Renal pelvis (tissue), 4 donors: ENCODE results near the gene BAG1. TPM values are rescaled to one million over a fixed set of nuclear protein-coding genes. Genes with fewer than 3 reads are reported as not detected.
A peak's percentile ranks its signal among the peaks of the same experiment; 100 is the strongest.

Source experiments
- DNase-seq: peaks from one replicate; pipeline ENCODE4 v3.0.0-alpha.2; 2013
- polyA plus RNA-seq, 3 donors: library from polyadenylated mRNA; unstranded; fragments of 120-200 nt; gene quantifications; one replicate each; pipeline ENCODE4 v1.2.1, GENCODE V29; 2013; ENCODE audit not compliant: insufficient read length in 3 of 3

The BAG1 gene
- polyA plus RNA-seq, 3 donors, result 74.8 to 80.3 (median 77.6) TPM

DNA sequence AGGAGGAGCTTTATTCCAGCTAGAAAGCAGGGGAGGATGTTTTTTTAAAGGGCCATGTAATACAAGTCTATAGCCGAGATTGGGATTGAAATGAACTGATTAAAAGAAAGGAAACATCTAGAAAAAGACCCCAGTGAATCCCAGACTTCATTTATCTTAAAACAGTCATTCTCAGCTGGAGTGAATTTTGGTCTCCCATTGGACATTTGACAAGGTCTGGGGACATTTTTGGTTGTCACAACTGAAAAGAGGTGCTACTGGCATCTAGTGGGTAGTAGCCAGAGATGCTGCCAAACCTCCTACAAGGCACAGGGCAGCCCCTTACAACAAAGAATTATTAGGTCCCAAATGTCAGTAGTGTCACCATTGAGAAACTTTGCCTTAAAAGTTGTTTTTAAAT lies 40.8 kb downstream of the BAG1 start:
- DNase-seq, result no peak

DNA sequence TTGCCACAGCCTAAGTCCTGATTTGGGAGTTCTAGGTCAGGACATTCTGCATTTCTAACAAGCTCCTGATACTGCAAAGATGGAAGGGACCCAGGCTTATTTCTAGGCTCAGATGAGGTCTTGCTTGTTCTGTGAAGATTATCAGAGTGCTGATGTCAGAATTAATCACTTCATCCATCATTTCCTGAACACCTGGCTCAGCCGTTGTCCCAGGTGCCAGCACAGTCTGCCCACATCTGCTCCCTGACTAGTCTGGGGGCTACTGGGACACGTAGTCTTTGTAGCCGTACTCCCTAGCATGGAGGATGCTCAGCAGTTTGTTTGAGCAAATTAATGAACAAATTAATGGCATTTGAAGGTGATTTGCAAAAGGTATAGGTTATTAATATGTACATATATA lies 42.5 kb downstream of the BAG1 start:
- DNase-seq, result no peak

DNA sequence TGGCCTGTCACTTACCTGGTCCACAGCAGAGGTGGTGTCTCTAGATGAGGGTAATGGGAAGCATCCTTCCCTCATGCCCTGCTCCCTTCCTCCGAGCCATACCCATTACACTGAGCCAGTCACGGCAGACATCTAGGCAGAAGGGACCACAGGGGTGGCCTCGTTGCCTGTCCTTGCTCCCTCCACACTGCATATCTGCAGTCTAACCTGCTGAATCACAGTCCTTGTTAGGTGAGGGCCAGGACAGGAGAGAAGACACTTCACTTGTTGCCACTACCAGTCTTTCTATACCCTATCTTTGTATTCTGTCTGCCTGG lies 43.0 kb downstream of the BAG1 start:
- no peak for DNase-seq

DNA sequence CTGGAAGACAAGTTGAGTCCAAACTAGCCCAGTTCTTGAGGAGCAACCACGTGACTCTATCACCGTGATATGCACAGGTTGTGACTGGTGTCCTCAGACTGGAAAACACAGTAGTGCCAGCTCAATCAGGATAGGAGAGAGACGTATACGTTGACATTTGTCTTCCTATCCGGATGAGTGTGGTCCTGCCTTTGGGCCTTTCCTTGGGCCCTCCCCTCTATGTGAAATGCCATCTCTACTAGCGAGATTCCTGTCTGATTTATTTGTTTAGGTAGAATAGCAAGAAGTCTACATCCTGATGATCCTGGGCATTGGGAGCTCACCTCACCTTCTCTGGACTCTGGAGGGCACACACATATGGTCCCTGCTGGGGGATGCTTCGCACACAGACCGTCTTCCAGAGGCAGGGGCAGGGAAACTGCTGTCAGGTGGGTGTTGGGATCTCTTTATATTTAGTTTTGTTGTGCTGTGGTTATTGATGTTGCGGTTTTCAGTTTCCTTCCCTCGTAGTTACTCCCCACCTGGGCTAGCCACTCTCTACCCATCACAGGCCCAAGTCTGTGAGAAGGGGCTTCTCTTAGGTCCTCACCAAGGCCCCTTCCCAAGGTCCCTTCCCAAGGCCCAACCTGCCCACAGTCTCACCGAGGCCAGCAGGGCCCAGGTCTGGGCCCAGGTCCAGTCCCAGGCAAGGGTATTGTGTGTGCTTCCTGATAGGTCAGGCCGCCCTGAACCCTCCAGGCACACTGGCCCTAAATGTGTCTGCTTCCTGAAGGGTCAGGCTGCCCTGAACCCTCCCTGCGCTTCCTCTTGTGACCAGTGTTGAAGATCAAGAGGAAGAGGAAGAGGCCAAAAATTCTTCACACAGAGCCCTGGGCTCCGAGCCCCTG lies 43.6 kb downstream of the BAG1 start:
- DNase-seq, result no peak

DNA sequence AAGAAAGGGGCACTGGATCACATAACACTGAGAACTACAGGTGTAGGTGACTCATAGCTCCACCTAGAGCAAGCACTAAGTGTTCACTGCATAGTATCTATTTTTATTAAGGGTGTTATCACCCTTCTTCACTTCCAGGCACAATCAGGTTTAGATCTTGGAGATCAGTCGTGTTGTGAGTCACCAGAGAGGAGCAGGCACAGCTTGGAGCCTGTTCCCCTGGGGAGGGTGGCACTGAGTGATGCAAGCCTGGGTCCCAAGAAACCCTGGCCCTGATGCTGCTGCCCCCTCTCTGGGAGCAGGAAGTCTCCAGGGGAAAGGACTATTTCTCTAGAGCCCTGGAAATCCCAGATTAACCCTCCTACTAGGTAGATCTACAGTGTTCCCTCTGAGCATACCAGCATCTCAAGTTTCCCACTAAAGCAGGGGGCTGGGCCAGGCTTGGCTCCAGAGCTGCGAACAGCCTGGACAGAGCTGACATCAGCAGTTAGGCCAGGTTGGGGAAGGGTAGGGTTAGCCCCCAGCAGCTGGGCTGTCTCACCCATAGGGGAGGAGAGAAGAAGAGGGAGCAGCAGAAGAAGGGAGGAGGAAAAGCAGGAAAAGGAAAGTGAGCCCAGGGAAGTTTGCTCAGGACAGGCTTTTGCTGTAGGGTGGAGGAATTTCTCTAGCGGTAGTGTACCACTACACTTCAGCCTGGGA lies 52.7 kb downstream of the BAG1 start:
- DNase-seq, result peak; percentile 48

DNA sequence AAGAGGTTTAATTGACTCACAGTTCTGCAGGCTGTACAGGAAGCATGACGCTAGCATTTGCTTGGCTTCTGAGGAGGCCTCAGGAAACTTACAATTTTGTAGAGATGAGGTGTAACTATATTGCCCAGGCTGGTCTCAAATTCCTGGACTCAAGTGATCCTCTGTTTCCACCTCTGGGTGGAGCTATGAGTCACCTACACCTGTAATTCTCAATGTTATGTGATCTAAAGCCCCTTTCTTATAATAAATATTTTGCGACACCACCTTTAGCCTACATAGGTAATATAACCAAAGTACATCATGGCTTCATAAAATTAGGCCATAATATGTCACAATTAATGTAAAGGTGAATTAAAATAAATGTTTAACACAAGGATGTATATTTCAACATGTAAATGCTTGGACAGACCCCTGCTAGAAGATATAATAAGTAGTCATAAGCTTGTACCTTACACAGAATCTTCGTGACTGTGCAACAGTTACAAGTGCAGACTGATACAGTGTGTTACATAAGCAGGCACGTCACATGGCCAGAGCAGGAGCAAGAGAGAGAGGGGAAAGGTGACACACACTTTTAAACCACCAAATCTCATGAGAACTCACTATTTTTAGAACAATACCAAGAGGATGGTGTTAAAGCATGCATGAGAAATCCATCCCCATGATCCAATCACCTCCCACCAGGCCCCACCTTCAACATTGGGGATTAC lies 54.3 kb downstream of the BAG1 start:
- no peak for DNase-seq

DNA sequence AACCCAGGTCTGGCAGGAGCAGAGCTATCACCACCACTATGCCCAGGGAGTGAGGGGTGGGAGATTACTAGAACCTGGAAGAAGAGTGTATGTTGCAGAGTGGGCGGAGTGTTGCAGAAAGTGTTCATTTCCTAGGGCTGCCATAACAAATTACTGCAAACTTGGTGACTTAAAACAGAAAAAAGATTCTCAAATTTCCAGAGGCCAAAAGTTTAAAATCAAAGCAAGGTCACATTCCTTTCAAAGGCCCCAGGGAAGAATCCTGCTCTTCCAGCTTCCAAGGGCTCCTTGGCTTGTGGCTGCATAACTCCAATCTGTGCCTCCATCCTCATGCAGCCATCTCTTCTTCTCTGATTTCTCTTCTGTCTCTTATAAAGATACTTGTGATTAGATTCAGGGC lies 55.1 kb downstream of the BAG1 start:
- DNase-seq, result no peak

DNA sequence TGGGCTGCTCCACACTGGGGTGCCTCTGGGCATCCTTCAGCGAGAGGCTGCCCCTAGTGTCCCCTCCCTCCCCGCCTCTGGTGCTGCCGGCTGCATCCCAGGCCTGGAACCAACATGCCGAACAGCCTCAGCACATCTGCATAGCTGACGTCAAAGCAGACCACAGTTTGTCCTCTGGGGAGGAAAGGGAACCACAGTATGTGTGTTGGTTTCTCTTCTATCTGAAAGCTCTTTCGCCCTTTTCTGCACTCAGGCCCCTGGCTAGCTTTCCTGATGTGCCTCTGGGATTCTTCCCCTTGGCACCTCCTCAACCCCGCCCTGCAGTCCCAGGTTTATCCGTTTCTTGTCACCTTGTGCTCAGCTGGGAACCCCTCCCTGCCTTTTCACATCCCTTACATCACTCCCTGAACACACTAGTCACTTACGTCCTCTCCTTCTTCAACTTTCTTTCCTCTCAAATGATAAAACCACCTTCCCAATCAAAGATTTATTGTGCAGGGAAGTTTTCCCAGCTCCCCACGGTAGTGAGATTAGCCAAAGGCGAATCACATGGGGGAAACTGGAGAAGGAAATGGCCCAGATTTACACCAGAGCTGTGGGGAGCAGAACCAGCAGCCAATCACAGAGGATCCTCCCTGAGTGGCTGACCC lies 61.8 kb downstream of the BAG1 start:
- DNase-seq, result no peak

Other genes starting within 250 kb of the BAG1 start
- 100 to 1,000 TPM; 209 to 268 (median 237) TPM for gene DNAJA1, start 239.4 kb downstream of the BAG1 start, polyA plus RNA-seq
- 10 to 100 TPM; 24.5 to 31.8 (median 26.1) TPM for gene SMU1, start 188.0 kb downstream of the BAG1 start, polyA plus RNA-seq
- 100 to 1,000 TPM; 105 to 127 (median 125) TPM for gene B4GALT1, start 97.4 kb downstream of the BAG1 start, polyA plus RNA-seq
- not detected for gene SPINK4, start 24.5 kb downstream of the BAG1 start, polyA plus RNA-seq
- gene CHMP5, start 341 bp upstream of the BAG1 start, polyA plus RNA-seq, result 100 to 1,000 TPM; 105 to 112 (median 110) TPM
- gene NFX1, start 25.8 kb upstream of the BAG1 start, polyA plus RNA-seq, result 10 to 100 TPM; 28.2 to 40.2 (median 38.9) TPM
- gene AQP7, start 137.9 kb upstream of the BAG1 start, polyA plus RNA-seq, result 10 to 100 TPM; 23.2 to 33.7 (median 33.2) TPM
- 10 to 100 TPM; 42.3 to 92.2 (median 44.1) TPM for gene AQP3, start 182.9 kb upstream of the BAG1 start, polyA plus RNA-seq
- gene NOL6, start 209.2 kb upstream of the BAG1 start, polyA plus RNA-seq, result 10 to 100 TPM; 26.6 to 27.1 (median 26.9) TPM